Smooth muscle cell of trachea (primary cell): ENCODE measurements around the gene L3MBTL1. TPM values are rescaled to one million over a fixed set of nuclear protein-coding genes. Genes with fewer than 3 reads are reported as not detected.

ENCODE experiments used
- total RNA-seq: library from RNA; depleted of rRNA; stranded (reverse); fragments of >200 nt; gene quantifications from 2 replicates; pipeline ENCODE4 v1.2.1, GENCODE V29; 2014

Gene L3MBTL1
- 6.5 and 10.4 TPM in 2 replicates for total RNA-seq

GRCh38 chr20:43507150-43508080 is at the start of gene L3MBTL1:
TSS of gene L3MBTL1 (plus strand) at chr20:43507697. CDS start at chr20:43513504, 5,807 bp downstream.

DNA sequence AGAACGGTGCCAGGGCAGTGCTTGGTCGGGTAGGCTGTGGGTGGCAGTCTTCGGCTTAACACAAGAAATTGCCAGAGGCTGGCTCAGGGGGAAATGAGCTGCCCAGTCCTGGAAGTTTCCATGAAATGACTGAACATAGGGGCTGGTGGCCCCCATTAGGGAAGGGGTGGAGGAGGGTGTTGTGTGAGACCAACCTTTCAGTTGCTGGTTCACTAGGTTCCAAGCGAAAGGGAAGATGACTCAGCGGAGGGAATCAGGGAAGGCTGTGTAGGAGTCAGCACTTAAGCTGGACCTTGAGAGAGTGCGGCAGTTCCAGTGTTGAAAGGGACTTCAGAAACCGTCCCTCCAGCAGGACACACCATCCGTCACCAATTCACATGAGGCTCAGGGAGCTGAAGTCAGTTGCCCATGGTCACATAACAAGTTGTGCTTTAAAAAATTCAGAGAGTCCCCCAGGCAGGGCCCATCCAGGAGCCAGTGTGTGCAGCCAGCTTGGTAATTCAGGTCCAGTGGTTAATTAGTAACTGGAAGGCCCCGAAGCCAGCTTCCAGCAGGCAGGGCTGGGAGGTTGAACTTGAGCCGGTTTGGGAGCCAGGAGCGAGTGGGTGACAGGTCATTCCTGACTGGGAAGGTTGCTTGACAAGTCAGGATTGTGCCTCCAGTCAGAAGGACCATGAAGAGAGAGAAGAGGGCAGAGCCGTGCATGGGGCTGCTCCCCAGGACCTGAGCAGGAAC is 51.1 kb downstream of the L3MBTL1 start, which contains the start of gene SGK2:
Gene SGK2 (plus strand): TSS at position 616 of the 735 bp plus-strand sequence. CDS start 7,469 bp downstream, outside the sequence.

GRCh38 chr20:43590392-43591303 is 83.2 kb downstream of the L3MBTL1 start, which contains the start of gene IFT52:
TSS of gene IFT52 (plus strand) at chr20:43590937. CDS start at chr20:43594699, 3,762 bp downstream.

Other genes starting within 250 kb of the L3MBTL1 start
- gene SRSF6, start 49.8 kb upstream of the L3MBTL1 start, total RNA-seq, result 50.6 and 59.8 TPM in 2 replicates
- gene SGK2, start 51.3 kb downstream of the L3MBTL1 start, total RNA-seq, result 0.83 TPM in 1 of 2 replicates, not detected in the other
- gene IFT52, start 83.2 kb downstream of the L3MBTL1 start, total RNA-seq, result 42.8 and 49.1 TPM in 2 replicates
- 0.66 and 7.0 TPM in 2 replicates for gene MYBL2, start 159.4 kb downstream of the L3MBTL1 start, total RNA-seq
- not detected in 2 replicates for gene GTSF1L, start 219.3 kb downstream of the L3MBTL1 start, total RNA-seq